GM13976 (cell line): ENCODE results near the gene NFKBIB.

Experiments used
- DNase-seq: peaks from one replicate; pipeline ENCODE4 v3.0.0; 2012; ENCODE audit warnings: low spot score
- CTCF ChIP-seq: IDR thresholded peaks from 2 replicates; pipeline ENCODE4 v1.5.1; 2012; ENCODE audit warnings: borderline replicate concordance, mild to moderate bottlenecking; ENCODE audit not compliant: insufficient read depth; ENCODE audit errors: extremely low read depth, missing control alignments, control extremely low read depth
- in situ Hi-C: fragments of 300-500 bp; cut with MboI; formaldehyde crosslinking; loops from one replicate; pipeline ENCODE4 v1.12.0; 2022; ENCODE audit warnings: low sequenced_read_pairs, mixed read lengths, inconsistent platforms; ENCODE audit not compliant: unreplicated experiment

NFKBIB gene

GRCh38 chr19:38892841-38893240 lies 6.9 kb upstream of the NFKBIB start:
- DNase-seq, result no peak
- in situ Hi-C loops, result no loop called here

GRCh38 chr19:38893341-38893771 lies 6.4 kb upstream of the NFKBIB start:
- in situ Hi-C loops, result no loop called here
- no peak for TF ChIP-seq CTCF
- DNase-seq, result no peak

More at GRCh38 chr19:38892841-38893240, 6.9 kb upstream of the NFKBIB start:
- no peak for TF ChIP-seq CTCF

GRCh38 chr19:38894968-38895367 lies 4.8 kb upstream of the NFKBIB start:
- TF ChIP-seq CTCF, result no peak
- in situ Hi-C loops, result no loop called here
- DNase-seq, result no peak

GRCh38 chr19:38898788-38899446 lies 852 bp upstream of the NFKBIB start:
- TF ChIP-seq CTCF, result no peak
- no peak for DNase-seq
- in situ Hi-C loops, result no loop called here

GRCh38 chr19:38900202-38900629 lies 447 bp downstream of the NFKBIB start:
- no peak for TF ChIP-seq CTCF
- in situ Hi-C loops, result no loop called here
- DNase-seq, result no peak

- TF ChIP-seq CTCF, result no peak
- DNase-seq, result no peak
- in situ Hi-C loops, result no loop called here
These were observed 998 bp downstream of the NFKBIB start for GRCh38 chr19:38900743-38901190.
